ENCODE results near the gene TMUB2. TPM values are rescaled to one million over a fixed set of nuclear protein-coding genes. Genes with fewer than 3 reads are reported as not detected.
"Not testable (repeated sequence)": the region's sequence is repeated elsewhere in the genome, so short reads cannot be mapped to it uniquely, and the experiment has no call there.

The TMUB2 gene
- total RNA-seq, 2 donors from 2014 or later: 28.1 to 28.8 TPM

DNA sequence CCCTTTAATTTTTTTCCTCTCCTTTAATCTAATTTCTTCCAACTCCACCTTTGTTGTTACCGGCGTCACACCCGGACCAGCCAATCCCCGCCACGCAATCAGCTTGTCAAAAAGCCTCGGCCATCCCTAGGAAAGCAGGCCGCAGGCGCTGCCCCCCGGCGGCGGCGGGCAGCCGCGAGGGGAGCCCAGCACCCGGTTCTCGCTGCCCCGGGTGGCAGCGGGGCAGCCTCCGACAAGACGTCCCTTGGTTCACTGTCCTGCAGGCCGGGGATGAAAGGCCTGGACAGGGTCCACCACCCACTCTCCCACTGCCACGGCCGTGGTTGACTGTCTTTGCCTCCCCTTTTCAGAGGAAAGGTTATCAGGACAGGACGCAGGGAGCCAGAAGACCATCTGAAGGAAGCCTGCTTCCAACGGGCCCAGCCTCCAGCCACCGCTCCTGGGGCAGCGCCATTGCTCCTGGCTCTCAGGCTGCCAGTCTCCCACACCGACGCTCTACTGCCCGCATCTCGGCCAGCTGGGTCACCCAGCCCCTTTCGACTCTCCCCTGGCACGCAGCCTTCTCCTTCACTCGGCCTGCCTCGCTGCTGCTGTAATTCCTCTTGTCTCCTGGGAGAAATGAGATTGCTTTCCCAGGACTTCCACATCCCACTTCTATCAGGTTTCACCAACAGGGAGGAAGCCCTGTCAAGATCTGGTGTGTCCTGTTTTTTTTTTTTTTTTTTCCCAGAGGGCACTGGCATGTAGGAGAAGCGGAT lies 35.5 kb downstream of the TMUB2 start:
- Mint-ChIP-seq H3K36me3 (no peaks in the 10 kb centered on the region), H3K27ac (peak overlapping the region; percentile 90 to 92), H3K4me1 (ENCODE audit: low read depth in 2 of 2) (peaks cover 22 to 25% of the 10 kb centered on the region in 2 donors), H3K27me3 (no peaks in the 10 kb centered on the region), H3K4me3 (peak overlapping the region; percentile 98), H3K9me3 (no peaks in the 10 kb centered on the region)
- ATAC-seq (no peak), DNase-seq (ENCODE audit: low spot score) (no peak)

GRCh38 chr17:44223541-44224071 lies 36.8 kb downstream of the TMUB2 start:
- H3K27ac Mint-ChIP-seq: no peak overlapping the region
- H3K9me3 Mint-ChIP-seq: no peaks in the 10 kb centered on the region
- H3K4me3 Mint-ChIP-seq: no peak overlapping the region
- ATAC-seq (no peak), DNase-seq (ENCODE audit: low spot score) (no peak)
- peaks cover 17 to 18% of the 10 kb centered on the region in 2 donors for H3K4me1 Mint-ChIP-seq (ENCODE audit: low read depth in 2 of 2)
- no peaks in the 10 kb centered on the region for H3K27me3 Mint-ChIP-seq
- H3K36me3 Mint-ChIP-seq: no peaks in the 10 kb centered on the region

DNA sequence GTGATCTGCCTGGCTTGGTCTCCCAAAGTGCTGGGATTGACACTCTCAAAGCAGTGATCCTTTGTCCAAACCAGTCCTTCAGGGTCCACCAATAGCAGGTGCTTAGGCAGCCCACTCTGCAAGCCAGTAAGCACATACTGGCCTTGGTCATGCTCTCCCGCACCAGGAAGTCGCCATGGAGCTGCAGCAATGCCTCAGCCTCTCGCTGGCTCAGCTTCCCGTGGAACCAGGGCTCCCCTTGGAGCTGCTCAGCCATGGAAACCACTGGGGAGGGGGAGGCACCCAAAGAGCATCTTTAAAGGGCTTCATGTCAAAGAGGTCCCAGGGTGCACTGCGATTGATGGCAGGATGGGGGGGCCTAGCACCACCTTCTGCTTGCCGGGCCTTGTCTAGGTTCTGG lies 42.3 kb downstream of the TMUB2 start:
- H3K36me3 Mint-ChIP-seq: no peaks in the 10 kb centered on the region
- no peaks in the 10 kb centered on the region for H3K4me1 Mint-ChIP-seq (ENCODE audit: low read depth in 2 of 2)
- H3K9me3 Mint-ChIP-seq: no peaks in the 10 kb centered on the region
- DNase-seq (ENCODE audit: low spot score) (no peak), ATAC-seq (no peak)
- H3K27ac Mint-ChIP-seq: no peak overlapping the region
- no peak overlapping the region for H3K4me3 Mint-ChIP-seq
- no peaks in the 10 kb centered on the region for H3K27me3 Mint-ChIP-seq

GRCh38 chr17:44230140-44230539 lies 43.4 kb downstream of the TMUB2 start:
- Mint-ChIP-seq H3K36me3 (no peaks in the 10 kb centered on the region), H3K27ac (no peak overlapping the region), H3K27me3 (no peaks in the 10 kb centered on the region), H3K9me3 (no peaks in the 10 kb centered on the region), H3K4me3 (no peak overlapping the region), H3K4me1 (ENCODE audit: low read depth in 2 of 2) (peaks cover 3 to 5% of the 10 kb centered on the region in 2 donors)
- ATAC-seq (no peak), DNase-seq (ENCODE audit: low spot score) (no peak)

- no peaks in the 10 kb centered on the region for H3K27me3 Mint-ChIP-seq
- H3K4me1 Mint-ChIP-seq (ENCODE audit: low read depth in 2 of 2): peaks cover 5 to 8% of the 10 kb centered on the region in 2 donors
- ATAC-seq: no peak
- DNase-seq (ENCODE audit: low spot score): no peak
- H3K4me3 Mint-ChIP-seq: no peak overlapping the region
- H3K9me3 Mint-ChIP-seq: no peaks in the 10 kb centered on the region
- H3K27ac Mint-ChIP-seq: no peak overlapping the region
- H3K36me3 Mint-ChIP-seq: no peaks in the 10 kb centered on the region
These were observed 45.3 kb downstream of the TMUB2 start for GRCh38 chr17:44232061-44232460.

GRCh38 chr17:44233582-44233981 lies 46.8 kb downstream of the TMUB2 start:
- DNase-seq (ENCODE audit: low spot score) (no peak), ATAC-seq (no peak)
- Mint-ChIP-seq H3K36me3 (no peaks in the 10 kb centered on the region), H3K27me3 (no peaks in the 10 kb centered on the region), H3K9me3 (no peaks in the 10 kb centered on the region), H3K27ac (no peak overlapping the region), H3K4me3 (no peak overlapping the region), H3K4me1 (ENCODE audit: low read depth in 2 of 2) (peaks cover 5 to 8% of the 10 kb centered on the region in 2 donors)

- no peak overlapping the region for H3K4me3 Mint-ChIP-seq
- H3K27ac Mint-ChIP-seq: no peak overlapping the region
- ATAC-seq (no peak), DNase-seq (ENCODE audit: low spot score) (no peak)
- no peaks in the 10 kb centered on the region for H3K36me3 Mint-ChIP-seq
- H3K9me3 Mint-ChIP-seq: no peaks in the 10 kb centered on the region
- peaks cover 5 to 8% of the 10 kb centered on the region in 2 donors for H3K4me1 Mint-ChIP-seq (ENCODE audit: low read depth in 2 of 2)
- no peaks in the 10 kb centered on the region for H3K27me3 Mint-ChIP-seq
These were observed 48.8 kb downstream of the TMUB2 start for GRCh38 chr17:44235583-44235936.

GRCh38 chr17:44236444-44236991 lies 49.7 kb downstream of the TMUB2 start:
- H3K27ac Mint-ChIP-seq: no peak overlapping the region
- no peaks in the 10 kb centered on the region for H3K36me3 Mint-ChIP-seq
- peaks cover 5 to 8% of the 10 kb centered on the region in 2 donors for H3K4me1 Mint-ChIP-seq (ENCODE audit: low read depth in 2 of 2)
- DNase-seq (ENCODE audit: low spot score) (no peak), ATAC-seq (no peak)
- no peaks in the 10 kb centered on the region for H3K27me3 Mint-ChIP-seq
- H3K4me3 Mint-ChIP-seq: no peak overlapping the region
- no peaks in the 10 kb centered on the region for H3K9me3 Mint-ChIP-seq

GRCh38 chr17:44237886-44238285 lies 51.1 kb downstream of the TMUB2 start:
- H3K36me3 Mint-ChIP-seq, H3K4me3 Mint-ChIP-seq: not testable (repeated sequence)

DNA sequence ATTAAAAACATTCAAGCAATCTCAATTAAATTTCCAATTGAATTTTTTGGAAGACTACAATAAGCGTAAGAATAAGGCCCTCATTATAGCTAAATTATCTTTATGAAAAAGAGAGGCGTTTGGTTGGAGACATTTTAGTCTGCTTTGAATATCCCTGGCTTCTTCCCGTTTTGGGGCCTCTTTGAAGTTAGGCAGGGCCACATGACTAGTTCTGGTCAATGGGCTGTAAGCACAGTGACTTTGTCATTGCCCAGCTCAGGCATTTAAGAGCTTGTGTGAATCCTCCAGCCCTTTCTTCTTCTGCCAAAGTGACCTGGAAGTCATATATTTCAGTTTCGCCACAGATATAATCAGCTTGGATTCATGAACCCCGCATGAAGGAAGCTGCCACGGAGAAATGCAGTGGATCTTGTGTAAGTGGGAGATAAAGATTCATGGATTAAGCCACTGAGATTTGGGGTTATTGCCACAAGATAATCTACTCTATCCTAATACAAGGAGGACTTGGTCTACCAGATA lies 54.4 kb downstream of the TMUB2 start:
- H3K27me3 Mint-ChIP-seq: no peaks in the 10 kb centered on the region
- no peaks in the 10 kb centered on the region for H3K36me3 Mint-ChIP-seq
- peaks cover 9 to 12% of the 10 kb centered on the region in 2 donors for H3K4me1 Mint-ChIP-seq (ENCODE audit: low read depth in 2 of 2)
- DNase-seq (ENCODE audit: low spot score) (no peak), ATAC-seq (no peak)
- H3K4me3 Mint-ChIP-seq: no peak overlapping the region
- no peaks in the 10 kb centered on the region for H3K9me3 Mint-ChIP-seq
- no peak overlapping the region for H3K27ac Mint-ChIP-seq

More at GRCh38 chr17:44237886-44238285, 51.1 kb downstream of the TMUB2 start:
- H3K27ac Mint-ChIP-seq; ATAC-seq; H3K27me3 Mint-ChIP-seq; DNase-seq (ENCODE audit: low spot score); H3K9me3 Mint-ChIP-seq; H3K4me1 Mint-ChIP-seq (ENCODE audit: low read depth in 2 of 2): not testable (repeated sequence)

Other genes starting within 250 kb of the TMUB2 start
- not detected for gene PPY, start 244.5 kb upstream of the TMUB2 start, total RNA-seq
- gene PYY, start 233.0 kb upstream of the TMUB2 start, total RNA-seq: not detected
- gene NAGS, start 182.3 kb upstream of the TMUB2 start, total RNA-seq: 1 to 10 TPM in 1 of 2 donors, under 1 TPM in 1; 0.70 to 1.9 TPM
- gene TMEM101, start 172.0 kb upstream of the TMUB2 start, total RNA-seq: 10 to 100 TPM; 32.5 TPM
- 10 to 100 TPM; 68.6 to 70.0 TPM for gene LSM12, start 120.3 kb upstream of the TMUB2 start, total RNA-seq
- gene G6PC3, start 116.2 kb upstream of the TMUB2 start, total RNA-seq: 10 to 100 TPM; 24.6 to 26.8 TPM
- gene HDAC5, start 63.3 kb upstream of the TMUB2 start, total RNA-seq: 10 to 100 TPM; 12.8 to 13.9 TPM
- gene HROB, start 45.0 kb upstream of the TMUB2 start, total RNA-seq: 10 to 100 TPM in 1 of 2 donors, 1 to 10 TPM in 1; 8.6 to 20.9 TPM
- under 1 TPM in 1 of 2 donors, not detected in 1; 0.33 TPM for gene ASB16, start 16.3 kb upstream of the TMUB2 start, total RNA-seq
- 100 to 1,000 TPM; 117 to 139 TPM for gene ATXN7L3, start 12.9 kb downstream of the TMUB2 start, total RNA-seq
- 100 to 1,000 TPM; 109 to 201 TPM for gene UBTF, start 32.7 kb downstream of the TMUB2 start, total RNA-seq
- not detected for gene SLC4A1, start 81.2 kb downstream of the TMUB2 start, total RNA-seq
- gene RUNDC3A, start 121.6 kb downstream of the TMUB2 start, total RNA-seq: under 1 TPM in 1 of 2 donors, not detected in 1; 0.48 TPM
- 100 to 1,000 TPM; 121 to 192 TPM for gene SLC25A39, start 137.9 kb downstream of the TMUB2 start, total RNA-seq
- 10 to 100 TPM; 49.5 to 57.3 TPM for gene GRN, start 158.3 kb downstream of the TMUB2 start, total RNA-seq
- under 1 TPM in 1 of 2 donors, not detected in 1; 0.25 TPM for gene FAM171A2, start 176.9 kb downstream of the TMUB2 start, total RNA-seq
- gene ITGA2B, start 202.7 kb downstream of the TMUB2 start, total RNA-seq: 1 to 10 TPM; 1.8 to 6.8 TPM

Measured in natural killer cell treated with Interleukin-12 subunit alpha and Interleukin-12 subunit beta and Interleukin-15 and Interleukin-18, amount 100 ng/mL, for 72 hours (primary cell).